Bone marrow (tissue), 2 donors: ENCODE measurements around the gene MAMLD1.

Source experiments
- DNase-seq, 2 donors: peaks; one replicate each; lab custom pipeline; 2025; lab: John Stamatoyannopoulos, UW

Gene MAMLD1

DNA sequence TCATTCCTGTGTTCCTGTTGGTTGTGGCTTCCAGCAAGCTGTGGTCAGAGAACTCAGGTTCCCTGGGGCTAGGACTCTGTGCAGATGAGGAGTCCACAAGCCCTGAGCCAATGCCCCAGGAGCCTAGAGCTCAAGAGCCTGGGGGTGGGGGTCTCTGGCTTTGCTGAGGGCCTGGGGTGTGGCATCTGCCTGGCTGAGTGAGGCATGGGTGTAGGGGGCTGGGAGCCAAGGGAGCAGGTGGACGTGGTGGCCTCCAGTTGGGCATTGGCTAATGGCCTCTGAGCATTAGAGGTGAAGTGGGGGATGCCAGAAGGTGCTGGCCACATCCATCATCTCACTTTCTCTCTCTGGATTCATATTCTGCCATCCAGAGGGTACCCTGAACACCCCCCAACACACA lies 5.3 kb upstream of the MAMLD1 start:
- no peak for DNase-seq

GRCh38 chrX:150358651-150359050 lies 4.5 kb upstream of the MAMLD1 start:
- DNase-seq = no peak

- DNase-seq = no peak
Observed at GRCh38 chrX:150360331-150360730, 2.8 kb upstream of the MAMLD1 start.

GRCh38 chrX:150361070-150361776 lies 1.9 kb upstream of the MAMLD1 start:
- DNase-seq = no peak

GRCh38 chrX:150361777-150362351 lies 1.3 kb upstream of the MAMLD1 start:
- no peak for DNase-seq

DNA sequence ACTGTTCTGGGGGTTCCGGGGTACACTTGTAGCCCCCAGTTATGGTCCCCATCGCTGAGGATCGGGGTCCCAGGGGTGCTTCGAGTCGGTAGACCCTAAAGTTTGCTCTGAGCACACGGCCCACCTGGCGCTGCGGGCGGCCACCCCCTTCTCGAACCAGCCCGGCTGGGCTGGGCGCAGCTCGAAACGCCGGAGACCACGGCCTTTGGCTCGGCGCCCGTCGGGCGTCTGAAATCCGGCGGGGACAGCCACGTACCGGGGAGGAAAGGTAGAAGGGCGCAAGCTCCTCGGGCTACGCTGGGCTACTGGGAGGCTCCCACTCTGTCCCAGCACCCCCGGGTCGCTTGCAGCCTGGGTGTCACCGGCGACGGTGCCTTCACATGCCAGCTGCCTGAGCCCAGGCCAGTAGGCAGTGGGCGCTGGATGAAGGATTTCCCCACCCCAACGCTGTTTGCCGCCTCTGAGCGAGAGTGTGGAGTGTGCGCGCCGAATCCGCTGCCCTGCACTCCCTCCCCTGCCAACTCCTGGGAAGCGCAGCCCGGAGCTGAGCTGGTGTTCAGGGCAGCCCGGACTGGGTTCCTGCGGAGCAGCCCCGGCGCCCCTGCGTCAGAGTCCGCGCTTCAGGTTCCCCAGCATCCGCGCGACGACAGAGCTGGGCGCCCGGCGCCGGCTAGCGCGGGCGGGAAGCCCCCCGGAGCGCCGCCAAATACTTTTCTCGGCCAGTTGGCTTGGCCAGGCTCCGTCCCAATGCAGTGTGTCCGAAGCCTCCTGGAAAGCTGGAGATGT lies 637 bp downstream of the MAMLD1 start:
- DNase-seq = no peak

DNA sequence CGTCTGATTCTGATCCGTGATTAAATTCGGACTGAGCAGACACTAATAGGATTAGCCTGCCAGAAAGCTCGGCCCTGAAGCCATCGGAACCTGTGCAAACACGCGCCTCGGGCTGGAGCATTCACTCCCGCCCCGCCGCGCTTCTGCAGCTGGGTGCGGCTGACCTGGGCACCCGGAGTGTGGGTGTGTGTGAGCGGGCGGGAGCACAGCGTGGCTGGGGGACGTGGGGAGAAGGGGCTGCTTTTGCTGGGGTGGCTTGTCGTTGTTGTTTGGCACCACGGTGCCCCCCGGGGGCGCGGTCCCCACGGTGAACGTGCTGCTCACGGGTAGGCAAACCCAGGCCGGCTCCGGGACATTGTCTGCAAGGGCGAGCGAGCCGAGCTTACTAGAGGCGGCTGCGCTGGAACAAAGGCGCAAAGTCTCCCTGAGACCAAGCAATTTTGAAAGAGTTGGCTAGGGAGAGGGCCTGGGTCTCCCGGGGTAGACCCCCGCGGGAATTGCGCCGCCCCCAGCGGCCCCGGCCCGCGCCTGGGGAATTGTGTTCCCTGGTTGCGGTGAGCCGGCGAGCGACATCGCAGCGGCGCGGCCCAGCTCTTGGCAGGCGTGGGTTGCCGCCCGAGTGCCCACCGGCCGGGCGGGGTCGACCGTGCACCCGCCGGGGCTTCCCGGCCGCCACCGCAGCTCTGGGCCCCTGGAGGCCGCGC lies 1.4 kb downstream of the MAMLD1 start:
- no peak for DNase-seq

DNA sequence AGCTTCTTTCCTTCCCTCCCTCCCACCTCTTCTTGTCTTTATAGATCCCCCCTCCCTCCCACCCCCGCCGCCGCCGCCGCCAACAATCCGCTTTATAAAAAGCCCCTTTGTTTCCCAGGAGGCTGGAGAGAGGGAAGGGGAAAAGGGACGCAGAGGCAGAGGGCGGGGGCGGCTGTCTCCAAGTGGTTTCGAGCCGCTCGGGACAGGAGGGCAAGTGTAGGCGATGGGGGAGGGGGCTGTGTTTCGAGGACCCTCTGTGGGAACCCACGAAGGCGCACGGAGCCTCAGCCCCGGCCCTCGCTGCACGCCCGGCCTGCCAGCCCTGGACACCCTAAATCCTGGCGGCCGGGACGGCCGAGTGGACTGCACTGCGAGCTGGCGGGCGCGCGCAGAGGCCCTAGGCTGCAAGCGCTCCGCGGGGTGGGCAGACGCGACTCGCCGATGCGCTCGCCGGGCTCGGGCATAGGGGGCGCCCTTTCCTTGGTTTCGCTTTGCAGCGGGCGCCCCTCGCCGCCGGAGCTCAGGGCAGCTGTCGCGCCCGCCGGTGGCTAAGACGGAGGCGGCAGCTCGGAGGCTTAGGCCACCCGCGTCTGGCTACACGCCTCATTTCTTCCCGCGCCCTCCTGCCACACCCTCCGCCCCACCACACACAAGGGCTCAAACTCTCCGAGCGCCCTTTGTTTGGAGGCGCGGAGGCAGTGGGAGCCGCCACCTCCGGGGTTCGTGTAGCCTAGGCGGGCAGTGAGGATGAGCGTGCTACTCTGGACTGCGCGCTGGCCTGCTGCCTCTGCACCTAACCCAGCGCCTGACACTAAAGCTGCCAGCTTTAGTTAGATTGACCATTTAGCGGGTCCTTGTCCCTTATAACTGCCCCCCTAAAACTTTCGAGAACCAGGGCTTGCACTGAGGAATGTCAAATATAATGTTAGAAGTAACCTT lies 2.2 kb downstream of the MAMLD1 start:
- DNase-seq = peak in 1 of 2 donors; percentile 27

DNA sequence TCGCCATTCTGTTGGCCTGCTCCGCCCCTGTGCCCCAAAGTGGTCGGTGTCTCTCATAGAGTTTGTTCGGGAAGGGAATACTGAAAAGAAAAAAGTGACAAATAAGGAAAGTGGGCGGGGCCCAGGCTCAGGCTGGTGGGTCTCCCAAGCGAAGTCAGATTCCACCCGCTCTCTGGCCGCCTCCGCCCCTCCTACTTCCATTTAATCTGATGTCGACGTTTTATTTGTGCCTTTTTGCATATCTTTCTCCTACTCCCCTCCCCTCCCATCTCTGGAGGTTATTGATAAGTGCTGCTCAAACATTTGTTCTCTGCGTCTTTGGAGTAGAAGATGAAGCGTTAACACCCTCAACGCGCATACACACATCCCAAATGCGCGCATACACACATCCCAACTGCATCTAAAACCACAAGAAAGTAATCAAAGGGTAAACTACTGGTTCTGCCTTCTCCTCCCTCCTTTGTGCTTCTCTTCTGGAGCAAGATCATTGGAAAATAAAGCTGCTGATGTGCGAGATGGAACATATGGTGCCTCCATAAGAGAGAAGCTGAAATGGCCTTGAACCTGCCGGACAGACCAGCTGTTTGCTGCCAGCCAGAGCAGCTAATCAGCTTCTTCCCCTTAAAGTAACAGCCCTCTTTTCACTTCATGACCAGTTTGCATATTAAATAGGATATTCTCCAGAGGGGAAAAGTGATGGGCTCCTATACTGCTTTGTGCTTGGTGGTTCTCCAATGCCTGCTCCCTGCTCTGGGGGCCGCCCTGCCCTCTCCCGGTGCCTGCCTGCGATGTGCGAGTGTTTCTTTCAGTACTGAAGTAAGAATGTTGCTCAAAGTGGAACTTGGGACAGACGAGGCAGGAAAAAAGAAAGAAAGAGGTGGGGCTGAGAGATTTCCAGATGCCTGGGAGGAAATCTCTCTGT lies 3.1 kb downstream of the MAMLD1 start:
- DNase-seq = no peak

DNA sequence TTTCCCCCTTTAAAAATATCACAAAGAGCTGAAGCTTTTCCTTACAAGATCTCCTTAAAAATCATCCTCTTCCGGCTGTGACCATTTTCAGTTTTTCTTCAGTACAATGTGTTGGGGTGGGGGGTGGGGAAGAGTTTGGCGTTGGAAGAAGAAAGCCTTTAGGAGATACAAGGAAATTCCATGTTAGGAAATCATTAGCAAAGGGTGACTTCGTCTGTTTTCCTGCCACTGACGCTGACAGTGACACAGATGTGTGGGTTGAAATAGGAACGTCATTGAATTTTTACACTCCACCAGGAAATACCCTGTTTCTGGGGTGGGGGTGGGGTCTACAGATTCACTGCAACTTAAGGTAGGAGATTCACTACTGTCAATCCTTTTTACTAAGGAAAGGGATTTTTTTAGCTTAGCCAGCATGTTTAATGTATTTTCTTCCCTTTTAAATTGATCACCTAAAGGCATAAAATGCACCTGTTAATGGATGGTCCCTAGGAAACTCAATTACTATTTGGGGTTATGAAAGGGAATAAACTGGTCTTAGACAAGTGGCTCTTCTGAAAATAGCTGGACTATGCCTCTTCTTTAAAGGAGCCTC lies 3.9 kb downstream of the MAMLD1 start:
- no peak for DNase-seq

DNA sequence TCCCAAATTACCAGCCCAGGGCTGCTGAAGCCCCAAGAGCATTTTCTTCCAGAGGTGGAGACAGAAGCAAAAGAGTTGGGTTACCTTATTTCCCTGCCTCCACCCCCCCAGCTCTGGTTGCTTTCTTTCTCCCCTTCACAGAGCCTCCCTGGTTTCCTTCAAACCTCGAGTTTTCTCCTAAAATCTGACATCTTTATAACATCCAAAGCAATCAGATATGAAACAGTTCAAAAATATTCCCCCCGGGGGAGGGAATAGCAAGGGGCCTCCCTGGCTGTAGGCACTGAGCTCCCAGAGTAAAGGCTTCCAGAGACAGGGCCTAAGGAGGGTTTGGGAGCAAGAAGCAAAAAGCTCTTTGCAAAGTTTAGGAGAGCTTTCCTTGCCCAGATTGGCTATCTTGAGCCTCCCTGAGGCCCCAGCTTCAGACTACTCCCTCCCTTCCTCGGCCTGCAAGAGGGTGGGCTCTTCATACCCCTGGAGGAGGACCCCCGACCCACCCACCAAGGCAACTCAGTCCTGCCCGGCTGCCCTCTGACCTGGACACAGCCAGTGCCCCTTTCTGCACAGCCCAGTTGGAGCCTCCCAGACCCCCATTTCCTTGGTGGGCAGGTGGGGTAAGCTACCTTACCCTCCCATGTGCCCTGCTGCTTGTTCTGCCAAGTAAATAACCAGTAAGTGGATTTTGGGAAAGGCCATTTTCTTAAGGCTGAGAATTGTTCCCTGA lies 7.6 kb downstream of the MAMLD1 start:
- DNase-seq = no peak

- DNase-seq = no peak
Observed at GRCh38 chrX:150371877-150372276, 8.8 kb downstream of the MAMLD1 start.

GRCh38 chrX:150372280-150372679 lies 9.2 kb downstream of the MAMLD1 start:
- no peak for DNase-seq

DNA sequence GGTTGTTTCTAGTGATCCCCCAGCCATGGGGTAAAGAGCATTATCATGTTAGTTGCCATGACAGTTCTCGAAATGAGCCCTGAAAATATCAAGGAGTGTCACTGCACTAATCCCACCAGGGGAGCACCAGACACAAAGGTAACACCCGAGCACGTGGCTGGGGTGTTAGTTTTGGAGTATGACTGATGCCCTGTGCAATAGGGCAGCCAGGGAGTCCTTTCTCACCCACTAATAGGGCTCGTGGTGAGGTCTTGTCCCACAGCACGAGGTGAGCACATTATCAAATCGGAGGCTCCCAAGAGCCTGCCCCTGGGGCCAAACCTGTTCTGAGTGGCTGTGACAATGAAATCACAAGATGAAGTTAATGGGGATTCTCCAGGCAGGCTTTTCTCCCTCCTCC lies 9.6 kb downstream of the MAMLD1 start:
- no peak for DNase-seq

- no peak for DNase-seq
Observed at GRCh38 chrX:150375243-150375770, 12.2 kb downstream of the MAMLD1 start.

GRCh38 chrX:150377005-150377404 lies 13.9 kb downstream of the MAMLD1 start:
- DNase-seq = no peak

DNA sequence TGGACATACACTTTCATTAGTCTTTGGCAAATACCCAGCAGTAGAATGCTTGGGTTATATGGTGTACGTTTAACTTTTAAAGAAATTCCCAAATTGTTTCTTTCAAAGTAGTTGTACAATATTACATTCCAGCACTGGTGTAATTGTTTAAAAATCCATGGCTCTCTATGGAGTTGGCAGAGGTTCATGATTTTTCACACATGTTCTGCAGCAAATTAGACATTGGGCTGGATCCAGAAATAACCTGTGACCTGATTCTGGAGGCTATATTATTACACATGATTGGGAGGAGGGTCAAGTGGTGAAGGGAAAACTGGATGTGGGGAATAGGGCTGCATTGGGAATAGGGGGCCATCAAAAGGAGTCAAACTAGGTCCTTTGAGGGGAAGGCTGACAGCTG lies 41.9 kb downstream of the MAMLD1 start:
- no peak for DNase-seq

DNA sequence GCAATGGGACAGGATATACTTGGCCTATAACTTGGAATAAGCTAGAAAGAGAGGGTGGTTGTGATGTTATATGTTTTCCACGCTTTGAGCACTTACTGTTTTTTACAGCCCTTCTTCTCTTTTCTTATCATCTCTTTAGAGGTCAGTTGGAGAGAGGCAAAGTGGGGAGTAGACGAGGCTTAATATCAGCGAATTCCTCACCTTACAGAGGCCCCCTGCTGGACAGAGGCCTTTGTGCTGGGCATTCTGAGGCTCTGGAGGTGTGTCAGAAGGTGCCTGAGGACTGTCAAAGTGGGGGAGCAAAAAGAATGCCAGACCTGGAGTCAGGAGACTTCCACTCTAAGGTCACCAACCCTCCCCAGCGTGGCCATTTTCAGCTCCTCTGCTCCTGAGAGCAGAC lies 42.5 kb downstream of the MAMLD1 start:
- DNase-seq = no peak

GRCh38 chrX:150406596-150406995 lies 43.5 kb downstream of the MAMLD1 start:
- DNase-seq = no peak
